ENCODE data around the gene MPP3.

Gene MPP3

DNA sequence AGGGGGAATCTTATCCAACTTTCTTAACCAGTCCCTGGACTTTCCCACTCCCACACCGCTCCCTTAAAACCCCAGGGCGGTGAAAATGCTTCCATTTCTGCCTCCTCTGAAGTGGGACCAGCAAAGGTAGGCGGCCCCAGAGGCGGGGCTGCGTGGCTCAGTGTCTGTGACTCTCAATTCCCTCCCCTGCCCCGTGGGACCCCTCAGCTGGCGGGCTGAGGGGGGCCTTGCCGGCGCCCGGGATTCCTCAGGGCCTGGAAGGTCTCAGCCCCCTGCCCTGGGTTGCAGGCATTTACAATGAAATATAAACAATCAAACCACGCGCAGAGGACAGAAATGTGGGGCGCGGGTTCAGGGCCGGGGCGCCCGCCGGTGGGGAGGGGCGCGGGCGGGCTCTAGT lies 78.0 kb downstream of the MPP3 start:
- TF ChIP-seq, protein P1, sequence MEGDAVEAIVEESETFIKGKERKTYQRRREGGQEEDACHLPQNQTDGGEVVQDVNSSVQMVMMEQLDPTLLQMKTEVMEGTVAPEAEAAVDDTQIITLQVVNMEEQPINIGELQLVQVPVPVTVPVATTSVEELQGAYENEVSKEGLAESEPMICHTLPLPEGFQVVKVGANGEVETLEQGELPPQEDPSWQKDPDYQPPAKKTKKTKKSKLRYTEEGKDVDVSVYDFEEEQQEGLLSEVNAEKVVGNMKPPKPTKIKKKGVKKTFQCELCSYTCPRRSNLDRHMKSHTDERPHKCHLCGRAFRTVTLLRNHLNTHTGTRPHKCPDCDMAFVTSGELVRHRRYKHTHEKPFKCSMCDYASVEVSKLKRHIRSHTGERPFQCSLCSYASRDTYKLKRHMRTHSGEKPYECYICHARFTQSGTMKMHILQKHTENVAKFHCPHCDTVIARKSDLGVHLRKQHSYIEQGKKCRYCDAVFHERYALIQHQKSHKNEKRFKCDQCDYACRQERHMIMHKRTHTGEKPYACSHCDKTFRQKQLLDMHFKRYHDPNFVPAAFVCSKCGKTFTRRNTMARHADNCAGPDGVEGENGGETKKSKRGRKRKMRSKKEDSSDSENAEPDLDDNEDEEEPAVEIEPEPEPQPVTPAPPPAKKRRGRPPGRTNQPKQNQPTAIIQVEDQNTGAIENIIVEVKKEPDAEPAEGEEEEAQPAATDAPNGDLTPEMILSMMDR (IDR thresholded peaks at IDR 0.05; ENCODE audit: low read depth, low read length), result no peak
- H3K4me3 ChIP-seq (ENCODE audit: low read depth, low read length), result peak overlapping the region; percentile 18; the same call in 1 of the 2 replicates

DNA sequence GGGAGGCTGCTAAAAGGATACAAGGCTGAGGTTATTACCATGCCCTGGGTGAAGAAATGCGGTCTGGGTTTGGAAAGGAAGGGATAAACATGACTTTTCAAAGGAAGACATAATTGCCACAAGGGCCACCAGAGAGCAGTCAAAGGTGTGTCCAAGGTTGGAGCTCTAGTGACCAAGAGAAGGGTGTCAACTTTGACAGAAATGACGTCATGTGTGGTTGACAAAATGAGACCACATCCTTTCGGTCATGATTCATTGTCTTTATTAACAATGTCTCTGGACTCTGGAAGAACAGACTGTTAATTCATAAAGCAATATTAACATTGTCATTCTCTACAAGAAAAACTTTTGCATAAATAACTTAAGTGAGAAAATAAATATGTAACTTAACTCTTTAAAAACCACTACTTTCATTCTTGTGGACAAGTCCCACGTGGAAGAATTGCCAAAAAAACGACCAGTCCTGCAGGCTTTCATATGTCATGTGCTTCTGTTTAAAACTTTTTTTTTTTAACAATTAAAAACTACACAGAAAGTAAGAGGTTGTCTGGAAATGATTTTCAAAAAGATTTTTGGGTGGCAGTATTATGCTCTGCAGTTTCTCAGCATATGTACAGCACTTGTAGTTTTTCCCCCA lies 79.3 kb downstream of the MPP3 start:
- TF ChIP-seq, protein P1 (IDR thresholded peaks at IDR 0.05; ENCODE audit: low read depth, low read length), result no peak
- no peak overlapping the region for H3K4me3 ChIP-seq (ENCODE audit: low read depth, low read length)

Data from WI38 (cell line).